ENCODE results near the gene VPS13A.
A peak's percentile ranks its signal among the peaks of the same experiment; 100 is the strongest.

Gene VPS13A

DNA sequence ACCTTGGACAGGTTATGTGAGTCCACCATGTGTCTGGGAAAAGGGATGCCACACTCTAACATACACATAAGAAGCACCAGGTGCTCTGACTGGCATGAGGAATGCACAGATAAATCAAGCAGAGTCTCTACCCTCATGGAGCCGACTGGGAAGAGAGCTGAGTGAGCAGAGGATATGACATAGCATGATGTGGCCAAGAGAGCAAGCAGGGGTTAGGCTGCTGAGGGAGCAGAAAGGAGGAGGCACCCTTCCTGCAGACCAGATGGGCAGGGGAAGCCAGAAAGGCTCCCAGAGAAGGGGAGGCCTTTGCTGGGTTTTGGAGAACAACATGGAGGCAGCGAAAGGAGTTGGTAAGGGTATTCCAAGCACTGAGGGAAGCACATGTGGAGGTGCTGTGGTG, 247.7 kb downstream of the VPS13A start:
- no peak for TF ChIP-seq TCF12 (IDR thresholded peaks at IDR 0.05; ENCODE audit: low read depth)
- TF ChIP-seq, protein P1, sequence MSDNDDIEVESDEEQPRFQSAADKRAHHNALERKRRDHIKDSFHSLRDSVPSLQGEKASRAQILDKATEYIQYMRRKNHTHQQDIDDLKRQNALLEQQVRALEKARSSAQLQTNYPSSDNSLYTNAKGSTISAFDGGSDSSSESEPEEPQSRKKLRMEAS (IDR thresholded peaks at IDR 0.05): no peak
- no peak for TF ChIP-seq YY1 (IDR thresholded peaks at IDR 0.05; ENCODE audit: low read depth)
- TF ChIP-seq TEAD4 (IDR thresholded peaks at IDR 0.05): no peak
- no peak for TF ChIP-seq EGR1 (IDR thresholded peaks at IDR 0.05)
- TF ChIP-seq, protein P2, sequence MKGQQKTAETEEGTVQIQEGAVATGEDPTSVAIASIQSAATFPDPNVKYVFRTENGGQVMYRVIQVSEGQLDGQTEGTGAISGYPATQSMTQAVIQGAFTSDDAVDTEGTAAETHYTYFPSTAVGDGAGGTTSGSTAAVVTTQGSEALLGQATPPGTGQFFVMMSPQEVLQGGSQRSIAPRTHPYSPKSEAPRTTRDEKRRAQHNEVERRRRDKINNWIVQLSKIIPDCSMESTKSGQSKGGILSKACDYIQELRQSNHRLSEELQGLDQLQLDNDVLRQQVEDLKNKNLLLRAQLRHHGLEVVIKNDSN (IDR thresholded peaks at IDR 0.05): no peak
- TF ChIP-seq TAF1 (IDR thresholded peaks at IDR 0.05; ENCODE audit: low read depth): no peak
- TF ChIP-seq, protein P3, sequence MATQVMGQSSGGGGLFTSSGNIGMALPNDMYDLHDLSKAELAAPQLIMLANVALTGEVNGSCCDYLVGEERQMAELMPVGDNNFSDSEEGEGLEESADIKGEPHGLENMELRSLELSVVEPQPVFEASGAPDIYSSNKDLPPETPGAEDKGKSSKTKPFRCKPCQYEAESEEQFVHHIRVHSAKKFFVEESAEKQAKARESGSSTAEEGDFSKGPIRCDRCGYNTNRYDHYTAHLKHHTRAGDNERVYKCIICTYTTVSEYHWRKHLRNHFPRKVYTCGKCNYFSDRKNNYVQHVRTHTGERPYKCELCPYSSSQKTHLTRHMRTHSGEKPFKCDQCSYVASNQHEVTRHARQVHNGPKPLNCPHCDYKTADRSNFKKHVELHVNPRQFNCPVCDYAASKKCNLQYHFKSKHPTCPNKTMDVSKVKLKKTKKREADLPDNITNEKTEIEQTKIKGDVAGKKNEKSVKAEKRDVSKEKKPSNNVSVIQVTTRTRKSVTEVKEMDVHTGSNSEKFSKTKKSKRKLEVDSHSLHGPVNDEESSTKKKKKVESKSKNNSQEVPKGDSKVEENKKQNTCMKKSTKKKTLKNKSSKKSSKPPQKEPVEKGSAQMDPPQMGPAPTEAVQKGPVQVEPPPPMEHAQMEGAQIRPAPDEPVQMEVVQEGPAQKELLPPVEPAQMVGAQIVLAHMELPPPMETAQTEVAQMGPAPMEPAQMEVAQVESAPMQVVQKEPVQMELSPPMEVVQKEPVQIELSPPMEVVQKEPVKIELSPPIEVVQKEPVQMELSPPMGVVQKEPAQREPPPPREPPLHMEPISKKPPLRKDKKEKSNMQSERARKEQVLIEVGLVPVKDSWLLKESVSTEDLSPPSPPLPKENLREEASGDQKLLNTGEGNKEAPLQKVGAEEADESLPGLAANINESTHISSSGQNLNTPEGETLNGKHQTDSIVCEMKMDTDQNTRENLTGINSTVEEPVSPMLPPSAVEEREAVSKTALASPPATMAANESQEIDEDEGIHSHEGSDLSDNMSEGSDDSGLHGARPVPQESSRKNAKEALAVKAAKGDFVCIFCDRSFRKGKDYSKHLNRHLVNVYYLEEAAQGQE (IDR thresholded peaks at IDR 0.05; ENCODE audit: low read depth): no peak
- TF ChIP-seq ZBTB7A (IDR thresholded peaks at IDR 0.05; ENCODE audit: low read depth): no peak
- TF ChIP-seq NFIC (IDR thresholded peaks at IDR 0.05): no peak
- no peak for TF ChIP-seq CREB1 (IDR thresholded peaks at IDR 0.05; ENCODE audit: low read depth)
- TF ChIP-seq FOXM1 (IDR thresholded peaks at IDR 0.05; ENCODE audit: borderline replicate concordance, low read depth): no peak
- no peak for TF ChIP-seq EP300 (IDR thresholded peaks at IDR 0.05; ENCODE audit: borderline replicate concordance)

DNA sequence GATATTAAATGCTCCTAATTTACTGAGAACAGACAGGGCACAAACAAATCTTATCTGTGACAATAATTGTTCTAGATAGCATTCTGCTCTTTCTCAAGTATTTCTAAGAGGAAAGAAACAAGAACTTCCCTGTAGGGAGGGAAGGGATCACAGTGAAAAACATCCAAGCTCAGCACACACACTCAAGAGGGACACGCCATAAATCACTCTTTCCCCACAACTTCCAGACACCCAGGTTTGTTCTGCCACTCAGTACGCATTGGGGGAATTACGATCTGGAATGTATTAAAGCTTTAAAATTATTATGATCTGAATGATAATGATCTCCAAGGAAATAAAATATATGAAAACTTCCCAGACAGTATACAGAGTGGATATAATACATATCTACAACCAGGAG, 249.4 kb downstream of the VPS13A start:
- TF ChIP-seq ZBTB7A (IDR thresholded peaks at IDR 0.05; ENCODE audit: low read depth) (no peak), RAD21 (IDR thresholded peaks at IDR 0.05; ENCODE audit: low read depth) (no peak), TEAD4 (IDR thresholded peaks at IDR 0.05) (no peak), TAF1 (IDR thresholded peaks at IDR 0.05; ENCODE audit: low read depth) (no peak), NFIC (IDR thresholded peaks at IDR 0.05) (no peak), EP300 (IDR thresholded peaks at IDR 0.05; ENCODE audit: borderline replicate concordance) (no peak), TCF12 (IDR thresholded peaks at IDR 0.05; ENCODE audit: low read depth) (no peak), YY1 (IDR thresholded peaks at IDR 0.05; ENCODE audit: low read depth) (no peak), EGR1 (IDR thresholded peaks at IDR 0.05) (no peak), CEBPB (IDR thresholded peaks at IDR 0.05) (no peak), FOXM1 (IDR thresholded peaks at IDR 0.05; ENCODE audit: borderline replicate concordance, low read depth) (no peak), CREB1 (IDR thresholded peaks at IDR 0.05; ENCODE audit: low read depth) (no peak)
- TF ChIP-seq, protein P3 (IDR thresholded peaks at IDR 0.05; ENCODE audit: low read depth): no peak
- TF ChIP-seq, protein P2 (IDR thresholded peaks at IDR 0.05): no peak
- TF ChIP-seq, protein P1 (IDR thresholded peaks at IDR 0.05): no peak

DNA sequence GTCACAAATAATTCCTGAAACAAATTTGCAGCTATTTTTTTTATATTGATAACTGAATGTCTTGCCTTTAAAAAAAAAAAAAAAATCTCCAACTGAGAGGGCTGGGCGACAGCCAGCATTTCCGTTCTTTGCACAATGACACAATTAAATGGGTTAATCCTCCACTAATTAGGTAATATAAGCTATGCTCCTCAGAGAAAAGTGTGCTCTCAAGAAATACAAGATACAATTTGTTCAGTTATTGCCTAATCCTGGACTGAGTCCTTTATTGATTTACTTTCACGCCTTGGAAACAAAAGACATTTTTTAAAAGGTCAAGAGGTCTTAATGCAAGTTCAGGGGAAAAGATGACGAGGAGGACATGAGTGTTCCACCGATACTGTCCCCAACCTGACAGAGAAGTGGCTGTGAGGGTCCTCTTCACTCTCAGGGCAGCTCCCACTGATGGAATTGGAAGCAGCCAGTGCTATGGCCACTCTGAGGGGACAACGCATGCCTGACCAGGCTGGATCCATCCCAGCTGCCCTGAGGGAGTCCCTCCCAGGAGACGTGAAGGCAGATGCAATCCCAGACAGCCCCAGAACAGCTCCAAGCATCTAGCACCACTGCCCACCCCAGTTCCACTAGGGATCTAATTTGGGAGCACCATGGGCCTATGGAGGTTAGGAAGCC, 250.1 kb downstream of the VPS13A start:
- TF ChIP-seq FOXM1 (IDR thresholded peaks at IDR 0.05; ENCODE audit: borderline replicate concordance, low read depth) (peak; percentile 80), EGR1 (IDR thresholded peaks at IDR 0.05) (no peak), RAD21 (IDR thresholded peaks at IDR 0.05; ENCODE audit: low read depth) (no peak), NFIC (IDR thresholded peaks at IDR 0.05) (peak; percentile 78), EP300 (IDR thresholded peaks at IDR 0.05; ENCODE audit: borderline replicate concordance) (peak; percentile 80), CREB1 (IDR thresholded peaks at IDR 0.05; ENCODE audit: low read depth) (no peak), YY1 (IDR thresholded peaks at IDR 0.05; ENCODE audit: low read depth) (no peak), TAF1 (IDR thresholded peaks at IDR 0.05; ENCODE audit: low read depth) (no peak), CEBPB (IDR thresholded peaks at IDR 0.05) (peak; percentile 89), TCF12 (IDR thresholded peaks at IDR 0.05; ENCODE audit: low read depth) (peak; percentile 53), ZBTB7A (IDR thresholded peaks at IDR 0.05; ENCODE audit: low read depth) (no peak), TEAD4 (IDR thresholded peaks at IDR 0.05) (0 out of 2 replicates have a peak, but pooled peaks have one; percentile 36)
- TF ChIP-seq, protein P1 (IDR thresholded peaks at IDR 0.05): no peak
- TF ChIP-seq, protein P2 (IDR thresholded peaks at IDR 0.05): no peak
- TF ChIP-seq, protein P3 (IDR thresholded peaks at IDR 0.05; ENCODE audit: low read depth): no peak
